Inferior parietal cortex (tissue), 1 donor: ENCODE data around the gene ATP2B3.

ENCODE experiments used
- DNase-seq: peaks from one replicate; pipeline ENCODE4 v3.0.0-alpha.2; 2016; ENCODE audit errors: extremely low spot score

The ATP2B3 gene

DNA sequence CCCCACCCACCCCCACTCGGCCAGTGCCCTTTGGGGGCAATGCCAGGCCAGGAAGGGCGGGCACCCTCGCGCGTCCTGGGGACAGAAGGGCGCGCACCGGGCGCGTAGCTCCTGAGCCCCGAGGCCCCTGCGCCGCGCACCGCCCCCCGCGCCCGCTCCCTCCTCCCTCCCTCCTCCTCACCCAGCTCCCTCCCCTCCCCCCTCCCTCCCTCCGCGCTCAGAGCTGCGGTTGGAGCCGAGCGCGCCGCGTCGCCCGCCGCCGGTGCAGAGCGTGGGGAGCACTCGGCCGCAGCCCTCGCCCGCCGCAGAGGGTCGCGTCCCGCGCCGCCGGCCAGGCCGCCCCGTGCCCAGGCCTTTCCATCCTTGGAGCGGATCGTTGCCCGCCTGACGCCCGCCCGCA is at the start of gene ATP2B3:
ATP2B3 (plus strand) TSS at position 220 of the 400 bp plus-strand sequence. CDS start 18,606 bp downstream, outside the sequence.
- no peak for DNase-seq

DNA sequence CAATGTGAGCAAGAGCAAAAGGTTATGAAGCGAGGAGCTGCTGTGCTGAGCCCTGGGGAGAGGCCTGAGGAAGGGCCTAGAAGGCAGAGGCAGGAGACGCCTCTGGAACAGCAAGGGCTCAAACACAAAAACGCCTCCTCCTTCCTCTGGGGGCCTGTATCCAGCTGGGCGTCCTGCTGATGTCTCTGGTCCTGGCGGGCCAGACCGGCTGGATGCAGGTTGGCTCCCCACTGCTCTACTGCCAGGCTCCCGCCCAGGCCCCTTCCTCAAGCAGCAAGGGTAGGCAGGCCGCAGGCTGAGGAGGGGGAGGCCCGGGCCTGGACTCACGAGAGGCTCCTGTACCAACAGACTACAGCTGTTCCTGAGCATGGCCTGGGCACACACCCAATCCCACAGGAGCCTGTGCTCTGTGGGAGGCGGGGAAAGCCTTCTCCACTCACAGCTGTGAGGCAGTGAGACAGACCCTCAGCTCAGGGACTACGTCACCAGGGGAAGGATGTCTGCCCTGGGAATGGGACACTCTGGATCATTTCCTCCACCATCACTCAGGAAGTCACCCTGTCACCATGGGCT is 49.3 kb upstream of the ATP2B3 start:
- DNase-seq = no peak

DNA sequence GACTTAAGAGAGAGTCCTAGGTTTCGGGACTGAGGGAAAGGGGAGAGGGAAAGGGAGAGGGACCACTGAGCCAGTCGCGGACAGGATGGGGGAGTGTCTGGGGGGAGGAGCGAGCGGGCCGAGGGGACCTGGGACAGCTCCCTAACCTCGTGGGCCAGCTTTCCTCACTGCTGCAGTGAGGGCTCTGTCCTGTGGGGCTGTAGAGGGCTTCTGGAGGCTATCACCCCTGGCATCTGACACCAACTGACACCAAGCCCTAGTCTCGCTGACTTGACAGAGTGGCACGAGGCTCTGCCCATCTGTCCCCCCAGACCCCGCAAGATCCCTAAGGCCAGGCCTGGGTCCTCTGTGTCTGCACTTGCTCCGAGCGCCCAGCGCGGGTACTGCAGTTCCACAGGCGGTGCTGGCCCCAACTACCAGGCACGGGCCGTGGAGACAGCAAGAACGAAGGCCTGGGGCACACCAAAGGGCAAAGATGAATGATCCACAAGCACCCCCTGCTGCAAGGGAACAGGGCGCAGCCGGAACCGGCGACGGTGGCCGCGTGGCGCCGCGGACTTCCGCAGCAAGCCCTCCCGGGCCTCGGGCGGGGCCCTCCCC is 47.5 kb upstream of the ATP2B3 start:
- no peak for DNase-seq

DNA sequence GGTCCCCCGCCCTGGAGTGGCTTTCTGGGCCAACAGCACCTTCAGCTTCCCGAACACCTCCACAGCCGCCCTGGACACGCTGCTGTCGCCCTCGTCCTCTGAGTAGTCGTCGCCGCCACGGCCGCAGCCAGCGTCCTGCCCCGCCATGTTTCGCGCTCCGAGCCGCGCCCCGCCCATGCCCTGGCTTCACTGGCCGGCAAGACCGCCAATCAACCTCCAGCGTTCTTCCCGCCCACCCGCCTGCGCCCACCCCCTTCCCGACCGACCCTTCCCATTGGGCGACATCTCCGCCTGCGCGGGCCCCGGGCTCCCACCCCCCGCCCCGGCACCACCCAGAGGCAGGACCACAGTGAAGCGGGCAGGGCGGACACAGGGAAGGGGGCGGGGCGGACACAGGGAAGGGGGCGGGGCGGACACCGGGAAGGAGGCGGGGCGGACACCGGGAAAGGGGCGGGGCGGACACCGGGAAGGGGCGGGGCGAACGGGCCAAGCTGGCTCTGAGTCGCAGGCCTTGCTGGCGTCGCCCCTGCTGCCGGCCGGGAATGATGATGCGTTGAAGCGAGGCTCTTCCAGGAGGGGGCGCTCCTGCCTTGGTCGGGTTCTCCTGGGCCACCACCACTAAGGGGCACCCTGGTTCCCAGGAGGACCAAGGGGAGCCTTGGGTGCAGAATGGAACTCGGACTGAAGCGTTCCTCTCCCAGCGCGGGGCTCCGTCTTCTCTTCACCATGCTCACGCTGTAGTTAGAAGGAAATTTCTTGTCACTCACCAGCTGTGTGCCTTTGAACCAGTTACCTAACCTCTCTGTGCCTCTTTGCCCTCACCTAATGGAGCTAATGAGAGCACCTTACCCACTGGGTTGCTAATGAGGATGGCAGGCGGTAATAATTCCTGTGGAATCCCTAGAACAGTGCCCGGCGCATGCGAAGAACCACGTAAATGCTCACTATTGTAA is 46.8 kb upstream of the ATP2B3 start, which contains the start of gene HAUS7:
HAUS7 (minus strand) TSS at position 166 of the 953 bp plus-strand sequence; CDS start at position 147, 19 bp downstream.
- peak; percentile 77 for DNase-seq

DNA sequence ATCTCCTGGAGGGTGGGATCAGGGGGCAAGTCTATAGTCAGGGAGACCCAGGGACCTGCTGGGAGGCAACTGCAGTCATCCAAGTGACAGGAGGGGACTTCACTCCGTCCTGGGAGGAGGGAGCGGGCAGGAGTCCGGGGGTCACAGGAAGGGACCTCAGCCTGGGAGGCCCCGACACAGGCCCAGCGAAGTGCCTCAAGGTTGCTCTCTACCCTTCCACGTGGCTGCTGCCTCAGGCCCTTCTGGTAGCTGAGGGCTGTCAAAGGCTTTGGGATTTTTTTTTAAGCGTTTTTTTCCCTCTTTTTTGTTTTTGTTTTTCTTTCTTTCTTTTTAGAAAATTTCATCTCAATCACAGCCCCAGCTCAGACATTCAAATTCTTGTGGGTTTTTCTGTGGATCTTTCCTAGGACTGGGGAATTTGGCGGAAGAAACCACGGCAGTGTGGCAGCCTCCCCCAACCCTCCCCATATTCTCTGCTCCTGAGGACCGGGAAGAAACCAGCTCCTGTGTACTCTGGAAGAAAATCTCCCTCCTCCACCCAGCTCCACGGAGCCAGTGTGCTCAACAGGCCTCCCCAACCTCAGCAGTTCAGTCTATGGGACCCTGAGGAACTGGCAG is 45.7 kb upstream of the ATP2B3 start:
- no peak for DNase-seq

DNA sequence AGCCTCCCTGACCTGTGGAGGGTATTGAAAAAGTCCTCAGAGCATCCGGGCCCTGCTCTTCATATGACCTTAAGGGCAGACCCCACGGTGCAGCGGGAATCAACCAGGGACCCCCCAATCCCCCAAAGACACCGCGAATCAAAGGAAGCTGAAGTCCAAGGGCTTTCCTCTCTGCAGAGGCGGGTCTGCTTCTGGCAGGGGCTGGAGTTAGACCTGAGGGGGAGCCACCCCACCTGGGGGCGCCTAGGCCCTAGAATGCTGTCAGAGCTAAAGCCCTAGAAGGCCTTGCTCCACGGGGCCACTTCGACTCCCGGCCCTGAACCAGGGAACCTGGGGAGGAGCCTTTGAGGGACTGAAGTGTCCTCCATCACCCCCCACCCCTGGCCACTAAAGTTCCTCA is 44.3 kb upstream of the ATP2B3 start:
- DNase-seq = no peak

DNA sequence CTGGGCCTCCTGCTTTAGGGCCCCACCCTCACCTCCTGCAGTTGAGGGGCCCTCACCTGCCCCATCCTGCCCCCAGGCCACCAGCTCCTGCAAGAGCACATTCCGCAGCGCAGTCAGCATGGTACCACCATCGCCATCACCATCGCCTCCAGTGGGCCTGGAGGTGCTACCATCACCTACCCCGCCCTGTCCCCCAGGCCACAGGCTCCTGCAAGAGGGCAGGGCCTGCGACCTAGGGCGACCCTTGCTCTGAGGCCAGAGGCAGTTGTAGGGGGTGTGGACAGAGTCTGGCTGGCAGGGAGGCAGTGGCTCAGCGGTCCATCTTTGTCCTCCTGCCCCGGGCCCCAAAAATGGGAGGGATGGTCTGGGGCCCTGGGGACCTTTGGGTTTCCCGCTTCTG is 43.2 kb upstream of the ATP2B3 start:
- DNase-seq = no peak

DNA sequence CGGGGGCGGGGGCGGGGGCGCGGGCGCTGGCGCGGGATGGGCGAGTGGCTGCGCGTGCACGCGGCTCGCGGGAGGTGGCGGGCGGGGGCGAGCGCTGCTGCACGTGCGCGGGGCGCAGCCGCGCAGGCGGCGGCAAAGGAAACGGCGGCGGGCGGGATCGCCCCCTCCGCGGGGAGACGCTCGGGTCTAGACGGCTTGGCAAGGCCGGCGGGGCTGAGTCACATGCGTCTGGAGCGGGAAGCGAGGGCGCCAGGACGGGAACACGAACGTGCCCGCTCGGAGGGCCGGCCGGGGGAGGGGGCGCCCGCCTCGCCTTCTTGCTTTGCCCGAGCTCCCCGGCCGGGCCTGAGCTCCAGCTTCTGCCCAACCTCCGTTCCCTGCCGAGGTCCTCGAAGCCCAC is 42.7 kb upstream of the ATP2B3 start:
- no peak for DNase-seq

DNA sequence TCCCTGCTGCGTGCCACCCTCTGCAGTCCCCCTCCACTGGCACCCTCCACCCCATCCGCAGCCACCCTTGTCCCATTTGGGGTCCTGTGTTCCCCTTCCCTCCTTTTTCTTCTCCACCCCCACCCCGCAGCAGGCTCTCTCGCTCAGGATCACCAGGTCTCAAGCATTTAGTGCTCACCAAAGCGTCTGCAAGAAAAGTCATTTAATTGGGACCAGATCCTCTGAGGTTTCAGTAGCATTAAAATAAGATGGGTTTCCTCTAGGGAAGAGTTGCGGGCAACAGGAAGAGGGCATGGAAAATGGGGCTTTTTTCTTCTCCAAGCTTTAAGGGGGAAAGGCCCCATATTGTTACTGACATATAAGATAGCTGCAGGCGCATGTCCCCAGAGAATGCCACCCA is 42.2 kb upstream of the ATP2B3 start:
- DNase-seq = no peak

DNA sequence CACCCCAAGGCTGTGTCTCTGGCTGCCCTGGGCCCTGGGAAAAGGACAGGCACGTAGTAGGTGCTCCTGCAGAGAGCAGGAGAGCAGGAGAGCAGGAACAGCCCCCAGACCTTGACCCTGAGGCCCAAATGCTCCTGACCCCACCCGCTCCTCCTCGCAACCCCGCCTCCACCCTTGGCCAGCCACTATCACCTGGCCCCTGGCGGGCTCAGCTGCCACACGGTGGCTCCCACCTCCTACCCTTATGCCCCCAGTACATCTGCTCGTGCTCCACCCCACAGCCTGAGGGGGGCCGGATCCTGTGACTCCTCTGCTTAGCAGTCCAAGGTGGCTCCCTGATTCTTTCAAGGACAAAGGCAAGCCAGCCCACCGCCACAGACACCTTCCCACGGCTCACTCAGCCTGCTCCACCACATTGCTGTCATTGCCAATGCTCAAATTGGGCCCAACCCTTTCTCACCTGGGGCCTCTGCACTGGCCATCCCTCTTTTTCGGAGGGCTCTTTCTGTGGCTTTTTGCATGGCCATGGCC is 41.6 kb upstream of the ATP2B3 start:
- DNase-seq = no peak

DNA sequence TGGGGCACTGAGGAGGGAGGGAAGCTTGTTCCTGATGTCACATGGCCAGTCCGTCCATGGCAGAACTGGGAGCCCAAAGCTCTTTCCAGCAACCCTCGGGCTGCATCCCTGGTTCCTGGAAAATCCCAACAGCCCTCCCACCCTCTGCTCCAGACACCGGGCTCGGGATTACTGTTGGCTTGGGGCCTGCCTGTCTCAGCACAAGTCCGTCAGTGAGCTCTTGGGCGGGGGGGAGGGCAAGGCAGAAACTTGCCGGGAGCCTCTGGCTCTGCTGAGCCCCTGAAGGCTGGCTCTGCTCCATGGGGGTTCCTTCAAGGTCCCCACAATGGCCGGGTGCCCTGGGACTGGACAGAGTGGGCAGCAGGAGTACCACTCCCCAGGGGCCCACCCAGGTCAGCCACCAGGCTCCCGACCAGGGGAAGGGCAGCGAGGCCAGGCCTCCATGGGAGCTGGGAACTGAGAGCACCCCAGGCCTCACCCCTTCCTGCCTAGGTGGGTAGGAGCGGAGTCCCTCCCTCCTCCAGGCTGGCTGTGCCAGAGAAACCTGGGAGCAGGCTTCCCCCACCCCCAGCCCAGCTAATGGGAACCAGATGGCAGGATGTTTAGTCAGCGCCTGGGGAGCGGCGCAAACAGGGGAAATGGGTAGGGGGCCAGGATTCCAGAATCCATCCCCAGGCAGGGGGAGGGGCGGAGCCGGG is 40.6 kb upstream of the ATP2B3 start:
- no peak for DNase-seq

DNA sequence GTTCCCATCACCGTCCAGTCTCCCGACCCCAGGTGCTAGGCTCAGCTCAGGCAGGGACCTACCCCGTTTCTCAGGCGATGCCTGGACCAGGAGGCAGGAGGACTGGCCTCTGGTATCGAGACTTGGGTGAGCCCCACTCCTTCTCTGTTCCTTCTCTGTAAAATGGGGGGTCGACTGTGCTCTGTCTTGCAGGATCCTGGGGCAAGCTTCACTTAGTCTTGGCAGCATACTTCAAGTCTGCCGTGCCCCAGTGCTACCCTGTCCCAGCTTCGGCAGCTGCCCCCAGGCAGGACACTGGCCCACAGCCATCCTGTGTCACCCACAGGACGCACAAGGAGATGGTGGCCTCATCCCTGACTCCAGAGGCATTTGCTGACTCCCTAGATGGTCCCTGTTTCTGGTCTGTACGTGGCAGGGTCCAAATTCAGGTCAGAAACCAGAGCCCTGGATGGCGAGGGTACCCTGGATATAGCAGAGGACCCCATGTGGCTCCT is 40.0 kb upstream of the ATP2B3 start:
- no peak for DNase-seq

DNA sequence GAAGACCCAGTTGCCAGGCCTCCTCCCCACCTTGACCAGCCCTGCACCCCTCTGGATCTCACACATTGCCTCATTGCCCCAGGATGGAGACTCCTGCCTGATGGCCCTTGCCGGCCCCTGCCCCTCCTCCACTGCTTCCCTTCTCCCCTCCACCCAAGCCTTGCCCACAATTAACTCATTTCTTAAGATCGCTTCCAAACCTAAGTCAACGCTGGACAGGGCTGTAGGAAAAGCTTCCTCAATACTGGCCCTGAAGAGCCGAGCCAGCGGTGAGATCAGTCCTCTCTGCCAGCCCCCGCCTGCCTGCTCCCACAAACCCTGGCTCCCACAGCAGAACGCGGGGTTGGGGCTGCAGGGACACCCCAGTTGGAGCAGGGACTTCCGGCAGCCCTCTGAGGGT is 39.5 kb upstream of the ATP2B3 start:
- DNase-seq = no peak

DNA sequence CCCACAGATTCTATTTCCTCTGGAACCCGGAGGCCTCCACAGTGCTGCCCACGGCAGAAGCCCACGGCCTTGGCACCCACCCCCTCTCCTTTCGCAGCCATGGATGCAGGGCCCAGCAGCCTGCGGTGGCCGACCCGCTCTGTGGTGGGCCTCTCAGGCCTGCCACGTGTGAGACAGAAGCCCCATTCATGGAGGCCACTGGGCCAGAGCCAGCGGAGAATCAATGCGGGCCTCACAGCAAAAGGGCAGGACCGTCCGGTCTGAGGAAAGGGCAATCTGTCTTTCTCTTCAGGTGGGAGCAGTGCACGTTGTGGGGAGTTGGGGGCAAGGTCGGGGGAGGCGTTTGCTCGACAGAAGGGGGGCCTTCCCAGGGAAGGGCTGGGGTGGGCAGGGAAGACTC is 38.7 kb upstream of the ATP2B3 start:
- no peak for DNase-seq

DNA sequence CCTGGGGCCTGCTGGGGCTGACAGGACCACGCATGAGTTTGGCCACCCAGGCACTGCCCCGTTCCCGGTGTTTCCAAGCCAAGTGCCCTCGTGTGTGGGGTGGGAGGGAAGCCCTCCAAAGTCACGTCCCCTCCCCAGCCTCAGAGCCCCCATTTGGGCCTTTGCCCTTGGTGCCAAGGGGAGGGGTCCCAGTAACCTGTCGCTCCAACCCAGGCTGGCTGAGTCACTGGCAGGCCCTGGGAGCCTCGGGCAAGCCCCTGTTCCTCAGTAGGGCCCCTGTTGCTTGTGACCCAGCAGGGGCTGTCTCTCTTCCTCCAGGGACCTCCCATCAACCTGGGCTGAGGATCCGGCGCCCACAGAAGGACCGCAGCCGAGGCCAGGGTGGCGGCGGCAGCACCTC is 36.4 kb upstream of the ATP2B3 start:
- DNase-seq = no peak

DNA sequence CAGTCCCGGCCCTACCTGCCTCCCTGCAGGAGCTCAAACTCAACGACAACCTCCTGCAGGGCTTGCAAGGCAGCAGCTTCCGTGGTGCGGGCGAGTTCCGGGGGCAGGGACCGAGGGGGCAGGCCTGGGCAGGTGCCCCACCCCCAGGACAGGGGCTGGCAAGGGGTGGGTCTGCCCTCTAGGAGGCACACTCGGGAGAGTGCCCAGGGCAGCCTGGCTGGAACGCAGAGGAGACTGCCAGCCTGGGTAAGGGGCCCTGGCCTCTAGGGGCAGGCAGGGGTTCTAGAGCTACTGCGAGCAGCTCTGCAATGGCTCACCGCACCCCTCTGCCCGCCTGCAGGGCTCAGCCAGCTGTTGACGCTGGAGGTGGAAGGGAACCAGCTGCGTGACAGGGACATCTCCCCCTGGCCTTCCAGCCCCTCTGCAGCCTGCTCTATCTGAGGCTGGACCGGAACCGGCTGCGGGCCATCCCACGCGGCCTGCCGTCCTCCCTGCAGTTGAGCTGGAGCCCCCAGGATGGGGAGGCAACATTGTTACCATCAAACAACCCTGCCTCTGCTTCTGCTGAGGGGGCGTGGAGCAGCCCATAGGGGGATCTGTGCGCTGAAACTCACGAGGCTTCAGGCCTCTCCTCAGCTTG is 34.9 kb upstream of the ATP2B3 start:
- DNase-seq = no peak

DNA sequence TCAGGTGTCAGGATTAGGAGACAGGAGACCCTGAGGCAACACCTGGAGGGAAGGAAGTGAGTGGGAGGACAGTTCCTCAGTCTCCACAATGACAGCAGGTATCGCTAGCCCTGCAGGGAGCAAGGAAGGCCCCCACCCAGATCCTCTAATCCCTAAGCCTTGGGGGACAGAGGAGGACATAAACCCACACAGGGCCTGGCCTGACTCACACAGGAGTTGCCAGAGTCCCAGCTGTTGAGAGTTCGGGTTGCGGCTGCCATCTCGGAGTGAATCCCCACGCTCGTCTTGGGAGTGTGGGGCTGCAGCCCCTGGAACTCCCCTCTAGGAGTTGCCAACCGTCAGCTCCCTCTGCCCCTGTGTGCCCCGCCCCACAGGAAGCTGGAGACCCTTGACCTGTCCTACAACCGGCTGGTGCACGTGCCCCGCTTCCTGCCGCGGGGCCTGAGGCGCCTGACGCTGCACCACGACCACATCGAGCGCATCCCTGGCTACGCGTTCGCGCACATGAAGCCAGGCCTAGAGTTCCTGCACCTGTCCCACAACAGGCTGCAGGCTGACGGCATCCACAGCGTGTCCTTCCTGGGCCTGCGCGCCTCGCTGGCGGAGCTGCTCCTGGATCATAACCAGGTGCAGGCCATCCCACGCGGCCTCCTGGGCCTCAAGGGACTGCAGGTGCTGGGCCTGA is 31.9 kb upstream of the ATP2B3 start:
- DNase-seq = no peak

DNA sequence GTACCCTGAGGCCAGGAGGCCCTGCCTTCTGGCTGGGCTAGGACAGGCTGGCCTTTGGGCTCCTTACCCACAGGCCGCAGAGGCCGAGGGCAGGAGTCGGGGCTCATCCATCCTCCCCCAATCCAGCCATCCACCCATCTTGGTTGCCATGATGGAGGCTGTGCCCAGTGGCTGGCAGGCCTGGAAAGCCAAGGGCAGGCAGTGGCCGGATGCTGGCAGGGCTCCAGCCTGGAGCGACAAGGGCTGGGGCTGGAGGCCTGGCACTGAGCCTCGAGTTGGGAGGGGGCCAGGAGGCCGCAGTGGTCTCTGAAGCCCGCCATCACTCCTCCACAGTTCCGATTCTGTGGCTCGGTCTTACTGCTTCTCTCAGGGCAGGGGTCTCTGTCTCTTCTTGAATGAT is 31.3 kb upstream of the ATP2B3 start:
- no peak for DNase-seq

DNA sequence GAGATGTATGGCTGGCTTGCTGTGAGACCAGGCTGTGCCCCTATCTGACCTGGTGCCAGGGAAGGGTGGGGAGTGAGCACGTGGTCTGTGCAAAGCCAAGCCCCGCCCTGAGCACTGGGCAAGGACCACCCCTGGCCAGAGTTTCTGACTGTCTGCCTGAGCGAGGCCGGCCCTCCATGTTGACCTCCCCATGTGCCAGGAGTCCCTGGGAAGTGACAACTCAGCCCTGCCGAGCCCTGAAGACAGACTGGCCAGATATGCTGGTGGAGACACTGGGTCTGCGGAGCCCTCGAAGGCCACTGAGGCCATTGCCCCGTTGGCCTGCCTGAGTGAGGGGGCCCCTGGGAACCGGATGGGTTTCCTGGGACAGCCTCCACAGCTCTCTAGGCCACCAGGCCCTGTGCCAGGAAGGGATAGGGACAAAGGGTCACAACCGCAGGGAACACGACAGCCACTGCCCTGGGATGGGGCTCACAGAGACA is 29.8 kb upstream of the ATP2B3 start:
- no peak for DNase-seq
